Activated CD4-positive, alpha-beta T cell treated with anti-CD3 and anti-CD28 coated beads for 48 hours (primary cell): ENCODE data around the gene LAMB4.

Source experiments
- DNase-seq: peaks from one replicate; pipeline ENCODE4 v3.0.0-alpha.2; 2020

LAMB4 gene, protein sequence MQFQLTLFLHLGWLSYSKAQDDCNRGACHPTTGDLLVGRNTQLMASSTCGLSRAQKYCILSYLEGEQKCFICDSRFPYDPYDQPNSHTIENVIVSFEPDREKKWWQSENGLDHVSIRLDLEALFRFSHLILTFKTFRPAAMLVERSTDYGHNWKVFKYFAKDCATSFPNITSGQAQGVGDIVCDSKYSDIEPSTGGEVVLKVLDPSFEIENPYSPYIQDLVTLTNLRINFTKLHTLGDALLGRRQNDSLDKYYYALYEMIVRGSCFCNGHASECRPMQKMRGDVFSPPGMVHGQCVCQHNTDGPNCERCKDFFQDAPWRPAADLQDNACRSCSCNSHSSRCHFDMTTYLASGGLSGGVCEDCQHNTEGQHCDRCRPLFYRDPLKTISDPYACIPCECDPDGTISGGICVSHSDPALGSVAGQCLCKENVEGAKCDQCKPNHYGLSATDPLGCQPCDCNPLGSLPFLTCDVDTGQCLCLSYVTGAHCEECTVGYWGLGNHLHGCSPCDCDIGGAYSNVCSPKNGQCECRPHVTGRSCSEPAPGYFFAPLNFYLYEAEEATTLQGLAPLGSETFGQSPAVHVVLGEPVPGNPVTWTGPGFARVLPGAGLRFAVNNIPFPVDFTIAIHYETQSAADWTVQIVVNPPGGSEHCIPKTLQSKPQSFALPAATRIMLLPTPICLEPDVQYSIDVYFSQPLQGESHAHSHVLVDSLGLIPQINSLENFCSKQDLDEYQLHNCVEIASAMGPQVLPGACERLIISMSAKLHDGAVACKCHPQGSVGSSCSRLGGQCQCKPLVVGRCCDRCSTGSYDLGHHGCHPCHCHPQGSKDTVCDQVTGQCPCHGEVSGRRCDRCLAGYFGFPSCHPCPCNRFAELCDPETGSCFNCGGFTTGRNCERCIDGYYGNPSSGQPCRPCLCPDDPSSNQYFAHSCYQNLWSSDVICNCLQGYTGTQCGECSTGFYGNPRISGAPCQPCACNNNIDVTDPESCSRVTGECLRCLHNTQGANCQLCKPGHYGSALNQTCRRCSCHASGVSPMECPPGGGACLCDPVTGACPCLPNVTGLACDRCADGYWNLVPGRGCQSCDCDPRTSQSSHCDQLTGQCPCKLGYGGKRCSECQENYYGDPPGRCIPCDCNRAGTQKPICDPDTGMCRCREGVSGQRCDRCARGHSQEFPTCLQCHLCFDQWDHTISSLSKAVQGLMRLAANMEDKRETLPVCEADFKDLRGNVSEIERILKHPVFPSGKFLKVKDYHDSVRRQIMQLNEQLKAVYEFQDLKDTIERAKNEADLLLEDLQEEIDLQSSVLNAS (N-terminal part only)

GRCh38 chr7:108130261-108130660, at the start of gene LAMB4:
Gene LAMB4 (minus strand): TSS chr7:108130361. CDS start chr7:108123164, 7,197 bp downstream.
- no peak for DNase-seq

- DNase-seq = no peak
These were observed 48.2 kb upstream of the LAMB4 start for GRCh38 chr7:108178398-108178797.

DNA sequence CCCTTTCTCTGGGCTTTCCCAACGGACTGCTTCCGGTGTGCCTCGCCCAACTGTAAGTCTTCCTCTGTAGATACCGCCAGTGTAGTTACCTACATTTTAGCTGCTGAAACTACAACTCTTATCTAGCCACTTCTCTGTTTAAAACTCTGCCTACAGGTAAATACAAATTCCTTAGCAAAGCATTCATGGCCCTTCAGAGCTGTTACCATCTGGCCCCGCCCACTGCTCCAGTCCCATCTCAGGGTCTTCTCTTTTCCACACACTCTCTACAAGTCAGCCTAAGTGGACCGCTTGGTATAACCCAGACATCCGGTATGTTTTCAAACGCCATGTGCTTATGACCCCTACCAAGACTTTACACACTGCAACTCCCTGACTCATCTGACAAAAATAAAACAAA, 41.0 kb upstream of the LAMB4 start:
- DNase-seq = no peak

DNA sequence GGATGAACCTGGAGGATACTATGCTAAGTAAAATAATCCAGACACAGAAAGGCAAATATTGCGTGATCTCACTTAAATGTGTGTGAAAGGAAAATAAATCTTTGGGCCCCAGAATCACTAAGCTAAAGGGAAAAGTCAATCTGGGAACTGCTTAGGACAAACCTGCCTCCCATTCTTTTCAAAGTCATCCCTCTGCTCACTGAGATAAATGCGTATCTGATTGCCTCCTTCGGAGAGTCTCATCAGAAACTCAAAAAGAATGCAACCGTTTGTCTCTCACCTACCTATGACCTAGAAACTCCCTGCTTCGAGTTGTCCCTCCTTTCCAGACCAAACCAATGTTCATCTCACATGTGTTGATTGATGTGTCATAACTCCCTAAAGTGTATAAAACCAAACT, 40.1 kb upstream of the LAMB4 start:
- no peak for DNase-seq

DNA sequence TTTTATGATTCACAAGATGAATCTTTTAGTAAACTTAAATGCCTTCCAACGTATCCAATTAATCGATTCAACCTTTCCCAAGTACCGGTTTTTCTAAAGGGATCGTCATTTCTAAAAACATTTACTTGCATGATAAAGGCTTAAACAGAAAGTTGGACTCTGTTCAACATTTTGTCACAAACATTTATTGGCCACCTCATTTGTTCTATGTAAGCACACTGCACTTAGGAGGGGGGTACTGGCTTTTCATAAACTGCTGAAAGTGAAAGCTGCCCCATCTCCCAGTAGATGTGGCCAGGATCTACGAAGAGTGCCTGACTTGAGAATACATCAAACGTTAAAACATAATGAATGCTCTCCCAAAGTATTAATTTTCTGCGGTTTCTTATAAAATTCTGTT, 37.3 kb upstream of the LAMB4 start:
- DNase-seq = no peak

DNA sequence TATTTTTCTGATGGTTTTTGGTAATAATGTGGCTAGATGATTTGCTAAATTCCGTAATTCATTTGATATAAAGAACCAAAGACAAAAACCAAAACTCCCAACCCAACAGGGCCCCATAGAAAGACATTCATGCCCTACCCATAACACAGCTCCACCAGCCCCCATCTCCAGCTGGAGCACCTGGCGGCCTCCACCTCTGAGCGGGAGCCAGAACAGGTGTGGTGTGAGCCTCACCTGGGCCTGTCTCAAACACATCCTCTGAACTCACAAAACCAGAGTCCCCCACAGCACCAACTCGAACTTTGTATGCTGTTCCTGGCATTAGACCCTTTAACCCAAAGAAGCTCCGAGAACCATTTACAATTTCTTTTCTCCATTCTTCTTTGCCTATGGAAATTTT, 36.5 kb upstream of the LAMB4 start:
- DNase-seq = no peak

GRCh38 chr7:108165723-108166122, 35.6 kb upstream of the LAMB4 start:
- no peak for DNase-seq

- no peak for DNase-seq
These were observed 34.8 kb upstream of the LAMB4 start for GRCh38 chr7:108164946-108165345.

- DNase-seq = no peak
These were observed 34.2 kb upstream of the LAMB4 start for GRCh38 chr7:108164342-108164741.

DNA sequence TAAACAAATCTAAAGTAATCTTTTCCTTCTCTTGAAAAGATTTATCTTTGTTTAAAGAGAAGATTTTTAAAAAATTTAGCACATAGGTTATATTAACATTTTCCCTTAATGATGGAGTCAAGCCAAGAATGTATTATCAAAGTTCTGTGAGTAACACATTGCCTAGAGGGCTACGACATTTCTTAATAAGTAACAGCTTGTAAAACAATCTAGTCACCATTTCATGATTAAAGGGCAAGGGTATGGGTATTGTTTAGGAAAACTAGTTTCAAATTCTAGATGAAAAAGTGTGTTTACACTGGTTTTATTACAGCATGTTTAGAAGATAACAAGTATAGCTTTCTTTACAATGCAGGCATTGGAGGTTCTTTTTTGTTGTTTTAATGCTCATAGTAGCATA, 28.6 kb upstream of the LAMB4 start:
- no peak for DNase-seq

GRCh38 chr7:108157606-108158335, 27.6 kb upstream of the LAMB4 start:
- no peak for DNase-seq

- DNase-seq = no peak
These were observed 26.9 kb upstream of the LAMB4 start for GRCh38 chr7:108156897-108157605.

DNA sequence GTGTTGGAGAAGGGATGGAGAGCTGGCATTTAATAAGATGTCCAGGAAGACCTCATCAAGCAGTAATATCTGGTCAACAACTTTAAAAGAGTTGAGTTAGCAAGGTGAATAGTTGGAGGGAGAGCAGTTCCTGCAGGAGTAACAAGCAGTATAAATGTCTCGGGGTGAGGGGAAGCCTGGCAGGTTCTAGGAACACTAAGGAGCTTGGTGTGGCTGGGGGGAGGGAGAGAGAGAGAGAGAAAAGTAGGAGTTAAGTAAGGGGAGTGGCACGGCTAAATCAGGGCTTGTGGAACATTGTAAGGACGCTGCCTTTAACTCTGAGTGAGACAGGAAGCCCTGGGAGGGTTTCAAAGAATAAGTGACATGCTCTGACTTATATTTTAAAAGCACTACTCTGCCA, 22.0 kb upstream of the LAMB4 start:
- no peak for DNase-seq

- DNase-seq = no peak
These were observed 19.7 kb upstream of the LAMB4 start for GRCh38 chr7:108149908-108150307.

DNA sequence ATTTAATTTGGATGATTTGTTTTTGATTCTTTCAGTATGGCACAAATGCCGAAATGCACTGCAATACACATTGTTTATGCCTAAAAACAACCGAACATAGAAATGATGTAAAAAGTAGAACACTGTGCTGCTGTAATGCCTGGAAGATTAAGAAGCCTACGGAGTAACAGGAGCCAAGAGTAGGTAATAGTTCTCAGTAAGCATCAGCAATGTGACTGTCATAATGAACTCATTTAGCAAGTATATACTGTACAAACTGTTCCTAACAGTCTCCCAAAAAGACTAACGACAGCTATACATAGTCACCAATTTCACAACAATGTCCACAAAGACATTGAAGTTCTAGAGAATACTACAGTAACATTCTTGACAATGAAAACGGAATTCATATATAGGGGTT, 19.0 kb upstream of the LAMB4 start:
- no peak for DNase-seq

DNA sequence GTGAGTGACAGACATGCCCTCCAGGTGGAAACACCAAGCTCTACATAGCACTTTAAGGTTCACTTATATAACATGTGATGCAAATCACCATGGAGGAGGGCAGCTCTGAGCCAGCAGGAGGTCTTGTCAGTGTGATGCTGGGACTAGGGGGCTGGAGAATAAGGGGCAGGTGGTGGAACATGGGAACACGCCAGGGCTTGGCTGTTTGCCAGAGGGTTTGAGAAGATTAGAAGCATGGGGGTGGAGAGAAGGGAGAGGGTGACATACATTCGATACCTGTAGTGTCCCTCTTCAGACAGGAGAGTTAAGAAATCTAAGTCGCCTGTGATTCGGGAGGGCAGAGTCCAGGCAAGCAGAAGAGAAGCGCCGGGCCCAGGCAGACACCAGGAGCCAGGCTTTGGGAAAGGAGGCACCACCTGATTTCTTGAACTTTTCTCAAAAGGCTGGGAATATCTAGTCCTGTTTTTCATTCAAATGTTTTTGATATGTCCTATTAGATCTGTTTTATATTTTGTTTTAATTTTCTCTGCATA, 16.9 kb upstream of the LAMB4 start:
- no peak for DNase-seq

DNA sequence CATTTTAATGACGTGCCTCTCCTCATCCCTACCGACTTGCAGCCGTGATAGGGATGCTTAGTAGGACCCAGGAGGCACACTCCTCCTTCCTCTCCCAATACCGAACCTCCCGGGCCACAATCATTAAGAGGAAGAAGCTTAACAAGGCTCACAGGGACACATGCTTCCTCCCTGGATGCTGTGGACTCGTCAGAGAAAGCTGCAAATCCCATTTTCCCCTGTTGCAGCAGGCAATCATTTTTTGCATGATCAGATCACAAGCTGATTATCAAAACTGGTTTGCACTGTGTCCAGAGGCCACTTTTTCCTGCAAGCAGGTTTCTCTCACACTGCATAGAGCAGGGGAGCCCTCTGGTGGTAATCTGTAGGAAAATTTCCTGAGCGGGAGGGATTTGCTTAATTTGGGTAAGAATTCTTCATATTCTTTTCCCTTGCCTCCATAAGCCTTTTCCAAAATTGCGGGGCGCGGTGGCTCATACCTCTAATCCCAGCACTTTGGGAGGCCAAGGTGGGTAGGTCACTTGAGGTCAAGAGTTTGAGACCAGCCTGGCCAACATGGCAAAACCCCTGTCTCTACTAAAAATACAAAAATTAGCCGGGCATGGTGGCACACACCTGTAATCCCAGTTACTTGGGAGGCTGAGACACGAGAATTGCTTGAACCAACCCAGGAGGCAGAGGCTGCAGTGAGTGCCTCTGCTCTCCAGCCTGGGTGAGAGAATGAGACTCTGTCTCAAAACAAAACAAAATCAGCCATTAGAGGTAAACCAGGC, 16.1 kb upstream of the LAMB4 start:
- peak; percentile 61 for DNase-seq

GRCh38 chr7:108145401-108145800, 15.2 kb upstream of the LAMB4 start:
- DNase-seq = no peak

DNA sequence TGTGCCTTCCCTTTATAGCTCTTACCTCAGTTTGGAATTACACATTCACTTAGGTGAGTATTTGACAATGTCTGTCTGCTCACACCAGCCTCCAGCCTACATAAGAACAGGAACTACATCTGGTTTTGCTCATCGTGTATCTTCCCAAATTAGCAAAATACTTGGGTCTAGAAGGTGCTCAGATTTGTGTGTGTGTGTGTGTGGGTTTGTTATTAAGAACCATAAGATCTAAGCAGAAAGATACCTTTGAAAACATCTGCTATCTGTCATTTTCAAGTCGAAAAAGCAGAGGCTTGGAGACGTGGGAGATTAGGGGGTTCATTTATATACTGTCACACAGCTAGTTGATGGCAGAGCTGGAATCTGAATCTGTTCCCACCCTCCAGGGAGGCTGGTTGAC, 14.8 kb upstream of the LAMB4 start:
- no peak for DNase-seq

DNA sequence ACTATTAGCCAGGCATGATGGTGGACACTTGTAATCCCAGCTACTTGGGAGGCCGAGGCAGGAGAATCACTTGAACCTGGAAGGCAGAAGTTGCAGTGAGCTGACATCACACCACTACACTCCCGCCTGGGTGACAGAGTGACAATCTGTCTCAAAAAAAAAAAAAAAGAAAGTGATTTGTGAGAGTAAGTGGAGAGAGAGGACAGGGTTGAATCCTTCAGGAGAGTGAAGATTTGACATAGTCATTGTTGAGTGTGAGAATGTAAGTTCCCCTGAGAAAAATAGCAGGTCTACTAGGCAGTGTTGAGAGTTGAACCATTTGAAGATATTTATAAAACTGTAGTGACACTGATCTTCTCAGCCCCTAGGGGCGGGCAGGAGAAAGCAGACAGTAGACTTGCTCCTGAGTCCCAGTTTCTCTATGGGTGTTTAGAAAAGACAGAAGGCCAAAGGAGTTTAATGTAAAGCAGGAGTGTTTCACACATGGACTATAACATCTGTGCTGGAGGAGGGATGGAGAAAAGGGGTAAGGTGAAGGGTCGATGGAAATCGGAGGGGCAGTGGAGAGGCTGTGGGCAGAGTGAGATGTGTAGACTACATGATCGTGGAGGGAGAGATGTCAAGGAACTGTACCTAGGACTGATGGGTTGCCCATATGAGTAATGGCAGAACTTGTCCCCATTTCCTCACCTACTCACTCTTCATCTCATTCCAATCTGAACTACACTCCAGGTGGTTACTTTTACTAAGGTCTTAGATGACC, 13.7 kb upstream of the LAMB4 start:
- DNase-seq = no peak
